Fibroblast of skin of left biceps (primary cell): ENCODE results near the gene MTHFR.

ENCODE experiments used
- DNase-seq, 2 experiments: peaks; one replicate each; pipeline ENCODE4 v3.0.0-alpha.2; 2013; ENCODE audit warnings: low read depth in 2 of 2

The MTHFR gene

GRCh38 chr1:11759791-11760190 lies 46.0 kb downstream of the MTHFR start:
- DNase-seq: no peak

- DNase-seq: no peak
Measured at GRCh38 chr1:11757047-11757446, 48.7 kb downstream of the MTHFR start.

DNA sequence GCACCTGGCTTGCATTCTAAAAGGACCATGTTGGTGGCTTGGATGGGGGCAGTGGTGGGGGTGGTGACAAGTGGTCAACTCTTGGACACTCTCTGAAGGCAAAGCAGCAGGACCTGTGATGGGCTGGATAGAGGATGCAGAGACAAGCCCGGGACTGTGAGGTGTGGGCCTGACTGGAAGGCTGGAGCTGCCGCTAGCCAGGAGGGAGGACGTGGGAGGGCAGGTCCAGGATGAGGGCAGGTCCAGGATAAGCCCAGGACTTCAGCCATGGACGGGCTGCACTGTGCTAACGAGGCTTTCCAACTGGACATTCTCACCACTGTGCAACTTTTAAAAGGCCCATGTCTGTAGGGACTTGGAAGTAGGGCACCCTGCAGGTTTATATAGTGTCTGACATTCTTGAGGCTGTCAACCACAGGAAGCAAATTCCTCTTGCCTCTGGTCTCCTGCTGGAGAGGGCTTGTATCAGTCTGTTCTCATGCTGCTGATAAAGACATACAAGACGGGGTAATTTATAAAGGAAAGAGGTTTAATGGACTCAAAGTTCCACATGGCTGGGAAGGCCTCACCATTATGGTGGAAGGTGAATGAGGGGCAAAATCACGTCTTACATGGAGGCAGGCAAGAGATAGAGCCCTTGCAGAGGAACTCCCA lies 52.1 kb downstream of the MTHFR start:
- no peak for DNase-seq

DNA sequence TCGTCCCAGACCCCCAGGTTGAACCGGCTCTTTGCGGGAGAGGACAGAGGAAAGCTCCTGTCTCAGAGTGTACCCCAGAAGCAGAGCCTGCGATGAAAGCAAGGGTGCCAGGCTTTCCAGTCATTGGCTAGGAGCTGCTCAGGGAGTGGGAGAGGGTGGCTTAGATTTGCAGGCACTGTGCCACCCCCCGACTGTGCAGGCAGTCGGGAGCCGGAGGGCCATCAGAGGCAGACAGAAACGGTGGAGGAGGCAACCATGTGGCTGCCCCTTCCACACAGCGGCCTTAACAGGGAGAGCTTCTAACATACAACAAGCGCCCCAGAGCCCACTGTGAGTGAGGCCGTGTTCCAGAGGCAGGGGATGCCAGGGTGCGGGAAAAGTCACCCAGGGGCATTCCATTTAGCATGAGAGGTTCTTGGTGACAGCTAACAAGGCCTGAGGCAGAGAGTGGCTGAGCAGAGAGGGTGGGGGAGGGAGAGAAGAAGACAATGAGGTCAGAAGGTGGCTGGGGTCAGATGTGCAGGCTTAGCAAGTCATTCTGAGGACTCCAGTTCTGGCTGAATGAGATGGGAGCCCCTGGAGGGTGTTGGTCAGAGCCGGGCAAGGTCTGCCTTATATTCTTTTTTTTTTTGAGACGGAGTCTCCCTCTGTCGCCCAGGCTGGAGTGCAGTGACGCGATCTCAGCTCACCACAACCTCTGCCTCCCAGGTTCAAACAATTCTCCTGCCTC lies 53.2 kb downstream of the MTHFR start:
- DNase-seq: no peak

GRCh38 chr1:11751087-11751486 lies 54.7 kb downstream of the MTHFR start:
- DNase-seq: no peak

- DNase-seq: no peak
Measured at GRCh38 chr1:11749996-11750395, 55.8 kb downstream of the MTHFR start.

GRCh38 chr1:11749203-11749689 lies 56.5 kb downstream of the MTHFR start:
- no peak for DNase-seq

GRCh38 chr1:11748294-11749202 lies 57.2 kb downstream of the MTHFR start:
- DNase-seq: no peak

DNA sequence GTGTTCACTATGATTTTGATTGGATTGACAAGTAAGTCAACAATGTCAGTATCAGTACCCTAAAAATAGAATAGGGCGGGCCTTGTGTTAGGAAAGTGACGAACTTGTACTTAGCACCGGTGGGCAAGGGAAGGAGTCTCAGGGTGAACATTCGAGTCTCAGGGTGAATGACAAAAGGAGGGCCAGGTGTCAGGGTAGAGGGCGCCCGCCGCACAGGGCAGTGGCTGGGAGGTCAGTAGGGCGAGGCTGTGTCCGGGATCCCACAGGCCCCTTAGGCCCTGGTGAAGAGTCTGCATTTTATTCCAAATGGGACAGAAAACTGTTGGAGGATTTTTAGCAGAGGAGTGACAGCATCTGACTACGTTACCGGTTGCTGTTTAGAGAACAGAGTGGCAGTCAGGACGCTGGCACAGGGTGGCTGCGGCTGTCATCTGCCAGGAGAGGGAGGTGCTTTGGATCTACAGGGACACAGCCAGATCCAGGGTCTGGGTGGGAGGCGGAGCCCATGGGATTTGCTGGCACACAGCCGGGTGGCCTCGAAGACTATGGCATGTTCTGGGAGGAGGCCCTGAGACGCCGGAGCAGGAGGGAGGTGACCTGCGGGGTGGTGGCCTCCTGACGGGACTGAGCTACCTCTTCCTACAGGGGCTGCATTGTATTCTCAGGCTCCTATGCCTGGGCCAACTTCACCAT lies 58.8 kb downstream of the MTHFR start:
- DNase-seq: no peak

- DNase-seq: no peak
Measured at GRCh38 chr1:11746092-11746491, 59.7 kb downstream of the MTHFR start.

DNA sequence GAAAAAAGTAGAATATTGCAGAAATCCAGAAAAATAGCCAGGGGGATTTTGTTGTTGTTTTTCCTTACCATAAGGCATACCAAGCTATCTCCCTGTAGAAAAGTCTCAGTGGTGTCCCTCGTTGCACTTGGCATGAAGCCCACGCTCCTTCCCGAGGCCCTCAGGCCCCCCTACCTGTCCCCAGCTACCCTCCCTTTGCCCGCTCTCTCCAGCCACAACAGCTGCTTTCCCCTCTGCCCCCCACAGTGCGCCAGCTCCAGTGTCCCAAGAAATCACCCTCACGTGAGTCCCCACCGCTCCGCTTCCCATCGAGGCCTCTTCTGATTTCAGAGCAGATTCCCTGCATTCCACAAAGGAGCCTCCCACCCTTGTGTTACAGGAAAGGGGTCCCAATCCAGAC lies 61.5 kb downstream of the MTHFR start:
- DNase-seq: no peak

DNA sequence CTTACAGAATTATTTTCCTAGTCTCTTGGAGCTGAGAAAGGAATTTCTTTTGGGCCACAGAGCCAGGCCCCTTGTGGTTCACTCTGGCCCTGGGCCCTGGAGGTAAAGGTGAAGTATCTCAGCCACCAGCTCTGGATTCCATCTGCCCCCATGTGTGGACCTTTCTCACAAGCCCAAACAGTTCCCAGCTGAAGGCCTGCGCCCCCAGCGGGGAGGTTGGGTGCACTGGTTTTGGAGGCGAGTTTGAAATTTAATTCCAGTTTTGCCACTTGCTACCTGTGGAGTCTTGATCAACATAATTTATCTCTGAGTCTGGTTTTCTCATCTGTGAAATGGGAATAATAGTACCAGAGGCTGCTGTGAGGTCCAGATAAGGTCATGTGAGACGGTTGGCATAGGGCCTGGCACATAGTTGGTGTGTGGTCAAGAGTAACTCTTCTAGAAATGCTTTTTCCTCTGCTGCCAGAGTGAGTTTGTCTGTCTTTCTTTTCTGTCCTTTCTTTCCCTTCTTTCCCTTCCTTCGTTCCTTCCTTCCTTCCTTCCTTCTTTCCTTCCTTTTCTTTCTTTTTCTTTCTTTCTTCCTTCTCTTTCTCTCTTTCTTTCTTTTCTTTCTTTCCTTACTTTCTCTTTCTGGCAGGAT lies 63.7 kb downstream of the MTHFR start:
- DNase-seq: no peak

- no peak for DNase-seq
Measured at GRCh38 chr1:11741482-11741881, 64.3 kb downstream of the MTHFR start.

DNA sequence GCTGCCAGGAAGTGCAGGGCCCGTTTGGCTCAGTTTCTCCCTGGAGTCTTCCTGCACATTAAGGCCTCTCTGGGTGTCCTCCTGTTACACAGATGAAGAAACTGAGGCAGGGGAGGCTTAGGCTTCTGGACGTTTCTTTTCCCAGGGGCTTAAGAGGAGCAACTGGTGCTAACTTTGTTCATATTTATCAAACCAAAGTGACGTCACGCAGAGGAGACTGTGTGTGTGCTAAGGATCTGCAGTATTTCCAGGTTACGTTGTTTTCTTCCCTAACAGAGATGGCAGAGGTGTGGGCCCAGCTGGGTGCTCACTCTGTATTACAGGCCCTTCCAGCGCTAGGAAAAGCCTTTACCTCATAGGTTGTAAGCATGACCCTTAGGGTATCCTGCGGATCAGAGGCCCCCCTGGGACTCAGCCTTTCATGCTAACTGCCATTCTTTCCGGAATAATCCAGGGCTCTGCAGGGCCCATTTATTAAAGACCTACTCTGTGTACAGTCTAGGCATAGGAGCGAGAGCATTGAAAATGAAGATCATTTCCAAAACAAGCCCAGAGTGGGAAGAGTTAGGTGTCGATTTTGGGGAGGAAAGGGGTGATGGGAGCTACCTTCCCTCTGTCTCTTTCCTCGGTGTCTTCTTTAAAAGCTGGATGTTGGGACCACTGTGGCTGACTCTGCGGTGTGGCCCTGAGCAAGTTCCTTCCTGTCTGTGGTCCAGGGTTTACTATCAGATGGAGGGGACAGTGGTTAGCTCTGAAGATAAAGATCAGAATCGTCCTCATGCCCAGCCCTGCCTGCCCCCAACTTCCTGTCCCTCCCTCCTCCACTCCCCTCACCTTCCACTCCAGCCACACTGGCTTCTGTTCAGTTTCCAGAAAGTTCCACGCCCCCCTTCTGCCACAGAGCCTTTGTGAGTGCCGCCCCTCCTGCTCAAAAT lies 65.2 kb downstream of the MTHFR start:
- no peak for DNase-seq

- DNase-seq: no peak
Measured at GRCh38 chr1:11738783-11739182, 67.0 kb downstream of the MTHFR start.

DNA sequence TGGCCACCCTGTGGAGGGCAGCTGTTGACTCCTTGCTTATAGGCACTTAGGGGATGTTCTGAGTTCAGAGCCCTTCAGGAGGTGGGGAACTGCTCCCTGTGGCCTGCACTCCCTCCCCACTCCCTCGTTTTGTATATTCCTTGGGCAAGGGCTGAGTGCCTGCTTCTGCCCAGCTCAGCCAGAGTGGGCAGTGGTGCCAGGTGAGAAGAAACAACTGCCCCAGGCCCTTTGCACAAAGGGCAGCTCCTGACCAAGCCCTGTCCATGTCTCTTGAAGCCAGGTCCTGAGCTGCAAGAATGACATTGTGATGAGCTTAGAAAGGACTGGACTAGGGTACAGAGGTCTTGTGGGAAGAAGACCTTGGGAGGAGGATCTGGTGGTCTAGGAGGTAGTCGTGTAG lies 67.7 kb downstream of the MTHFR start:
- no peak for DNase-seq

GRCh38 chr1:11736746-11737639 lies 68.8 kb downstream of the MTHFR start:
- peak in 1 of 2 experiments; percentile 17 for DNase-seq

GRCh38 chr1:11735854-11736745 lies 69.7 kb downstream of the MTHFR start, which contains the start of gene AGTRAP:
AGTRAP (plus strand) TSS chr1:11736136; CDS start chr1:11736209, 73 bp downstream.
- peak; percentile 60 to 63 for DNase-seq
